ENCODE results near the gene PPIP5K2.

DNA sequence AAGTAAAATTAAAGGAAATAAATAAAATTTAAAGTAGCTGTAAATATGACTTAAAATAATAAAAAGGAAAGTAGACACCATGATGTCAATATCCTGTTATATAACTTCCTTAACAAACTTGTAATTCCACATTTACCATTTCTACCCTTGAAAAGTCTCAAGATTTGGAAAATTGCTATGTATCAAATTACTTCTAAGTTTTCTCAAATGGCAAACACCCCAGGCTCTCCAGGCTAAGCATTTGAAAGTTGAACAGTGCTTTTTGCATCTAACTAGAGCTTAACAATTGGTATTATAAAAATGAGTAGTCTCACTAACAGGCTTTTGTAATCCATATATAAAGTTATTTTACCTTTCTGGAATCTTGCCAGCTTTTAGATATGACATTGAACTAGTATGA lies 97.0 kb downstream of the PPIP5K2 start:
- TF ChIP-seq CTCF (IDR thresholded peaks at IDR 0.05), result no peak
- no peak for TF ChIP-seq POLR2A (IDR thresholded peaks at IDR 0.05)

All from gastroesophageal sphincter (tissue), 3 donors.